GM18867 (cell line): Measurements from ENCODE around the gene TMEM31.

Experiments
- ATAC-seq: cut with Tn5 transposase; IDR thresholded peaks from one replicate; pipeline ENCODE4 v1.9.1; 2021; ENCODE audit warnings: mild to moderate bottlenecking, moderate library complexity; ENCODE audit not compliant: unreplicated experiment

TMEM31 gene, protein sequence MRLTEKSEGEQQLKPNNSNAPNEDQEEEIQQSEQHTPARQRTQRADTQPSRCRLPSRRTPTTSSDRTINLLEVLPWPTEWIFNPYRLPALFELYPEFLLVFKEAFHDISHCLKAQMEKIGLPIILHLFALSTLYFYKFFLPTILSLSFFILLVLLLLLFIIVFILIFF

DNA sequence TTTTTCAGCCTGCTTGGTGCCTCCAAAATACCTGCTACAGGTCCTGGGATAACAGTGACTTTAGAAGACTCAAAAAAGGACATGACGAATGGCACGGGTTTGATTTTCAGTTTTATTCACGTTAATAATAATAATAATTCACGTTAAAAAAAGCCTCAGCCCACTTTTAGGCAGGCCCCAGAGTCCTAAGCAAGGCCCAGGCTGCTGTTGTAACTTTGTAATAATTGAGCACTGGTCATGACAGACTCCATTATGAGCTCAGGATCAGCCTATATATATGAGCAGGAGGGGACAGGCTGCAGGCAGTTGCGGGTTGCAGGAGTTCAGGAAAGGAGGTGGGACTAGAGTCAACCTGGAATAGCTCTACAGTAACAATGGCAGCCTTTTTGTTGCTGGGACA is at the start of gene TMEM31:
TMEM31 (plus strand) TSS at position 301 of the 400 bp plus-strand sequence. CDS start 1,350 bp downstream, outside the sequence.
- no peak for ATAC-seq

DNA sequence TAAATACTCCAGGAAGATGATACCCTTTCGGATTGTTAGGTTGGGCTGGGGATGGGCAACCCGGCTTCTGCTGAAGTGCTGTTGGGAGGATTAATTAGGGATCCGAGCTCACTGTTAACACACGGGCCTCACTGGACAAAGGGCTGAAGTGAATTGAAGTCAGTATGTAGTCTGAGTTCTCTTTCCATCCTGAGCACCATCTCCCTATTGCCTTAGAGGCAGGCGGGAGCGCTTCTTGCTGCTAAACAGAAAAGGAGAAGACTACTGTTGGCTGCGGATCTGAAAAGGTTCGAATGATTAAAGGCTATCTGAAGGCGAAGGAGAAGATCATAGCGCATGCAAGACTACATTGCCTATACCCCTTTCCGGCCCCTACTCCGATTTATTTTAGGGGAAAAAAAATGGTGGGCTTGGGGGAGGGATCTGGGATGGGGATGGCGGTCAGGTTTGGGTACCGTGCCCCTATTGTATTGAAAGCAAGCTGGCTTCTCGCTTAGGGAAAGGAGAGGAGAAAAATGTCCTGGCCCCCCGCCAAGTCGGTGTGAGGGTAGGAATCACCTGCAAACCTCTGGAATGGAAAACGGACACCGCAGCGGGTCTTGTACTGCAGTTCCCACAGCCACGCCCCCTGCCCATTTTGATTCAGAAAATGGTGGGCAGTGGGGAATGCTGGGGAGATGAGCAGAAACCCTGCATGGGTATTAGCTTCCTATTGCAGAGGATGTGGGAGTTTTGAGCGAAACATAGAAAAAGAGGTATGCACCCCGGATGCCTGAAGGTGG is 46.5 kb upstream of the TMEM31 start:
- ATAC-seq = no peak

DNA sequence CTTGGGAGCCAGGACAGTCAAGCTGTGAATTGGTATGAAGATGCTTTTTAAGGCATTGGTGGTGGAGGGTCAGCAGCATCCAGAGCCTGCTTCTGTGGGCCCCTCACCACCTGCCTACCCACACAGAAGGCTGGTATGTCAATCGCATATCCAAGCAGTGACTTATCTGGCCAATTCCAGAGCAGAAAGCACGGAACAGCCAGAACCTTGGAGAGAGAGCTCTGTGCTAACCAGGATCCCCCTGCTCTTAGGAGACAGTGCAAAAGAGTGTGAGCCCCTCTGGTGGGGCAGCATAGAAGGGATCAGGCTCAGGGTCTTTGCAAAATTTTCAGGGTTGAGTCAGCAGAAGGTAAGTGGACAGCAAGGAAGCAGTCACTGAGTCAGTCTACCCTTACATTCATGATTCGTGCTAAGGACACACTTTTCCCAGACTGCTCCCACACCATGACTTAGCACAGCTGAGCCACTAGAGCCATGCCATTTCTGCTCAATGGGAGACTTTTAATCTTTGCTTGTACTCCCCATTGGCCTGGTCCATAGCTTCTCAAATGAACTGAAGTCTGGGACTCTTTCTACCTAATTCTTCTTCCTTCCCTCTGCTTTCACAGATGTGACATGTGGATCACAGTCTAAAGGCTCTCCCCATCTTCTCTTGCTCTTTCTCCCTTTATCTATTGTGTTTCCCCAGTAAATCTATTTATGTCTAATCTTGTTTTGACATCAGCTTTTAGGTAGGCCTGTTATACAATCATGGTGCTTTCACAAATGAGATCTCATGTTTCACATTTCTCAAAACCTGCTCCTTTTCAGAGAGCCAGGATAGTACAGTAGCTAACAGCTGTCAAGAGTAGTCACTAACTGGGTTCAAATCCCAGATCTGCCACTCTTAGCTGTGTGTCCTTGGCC is 44.3 kb upstream of the TMEM31 start:
- no peak for ATAC-seq

DNA sequence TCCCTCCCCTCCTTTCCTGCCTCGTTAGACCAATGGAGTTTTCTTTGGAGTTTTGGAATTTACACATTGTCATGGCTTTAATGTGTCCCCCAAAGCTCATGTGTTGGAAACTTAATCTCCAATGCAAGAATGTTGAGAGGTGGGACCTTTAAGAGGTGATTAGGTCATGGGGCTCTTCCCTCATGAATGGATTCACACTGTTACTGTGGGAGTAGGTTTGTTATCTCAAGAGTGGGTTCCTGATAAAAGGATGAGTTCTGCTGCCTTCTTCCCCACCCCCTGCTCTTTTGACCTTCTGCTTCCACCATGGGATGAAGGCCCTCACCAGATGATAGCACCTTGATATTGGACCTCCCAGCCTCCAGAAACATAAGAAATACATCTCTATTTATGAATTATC is 41.0 kb upstream of the TMEM31 start:
- no peak for ATAC-seq

DNA sequence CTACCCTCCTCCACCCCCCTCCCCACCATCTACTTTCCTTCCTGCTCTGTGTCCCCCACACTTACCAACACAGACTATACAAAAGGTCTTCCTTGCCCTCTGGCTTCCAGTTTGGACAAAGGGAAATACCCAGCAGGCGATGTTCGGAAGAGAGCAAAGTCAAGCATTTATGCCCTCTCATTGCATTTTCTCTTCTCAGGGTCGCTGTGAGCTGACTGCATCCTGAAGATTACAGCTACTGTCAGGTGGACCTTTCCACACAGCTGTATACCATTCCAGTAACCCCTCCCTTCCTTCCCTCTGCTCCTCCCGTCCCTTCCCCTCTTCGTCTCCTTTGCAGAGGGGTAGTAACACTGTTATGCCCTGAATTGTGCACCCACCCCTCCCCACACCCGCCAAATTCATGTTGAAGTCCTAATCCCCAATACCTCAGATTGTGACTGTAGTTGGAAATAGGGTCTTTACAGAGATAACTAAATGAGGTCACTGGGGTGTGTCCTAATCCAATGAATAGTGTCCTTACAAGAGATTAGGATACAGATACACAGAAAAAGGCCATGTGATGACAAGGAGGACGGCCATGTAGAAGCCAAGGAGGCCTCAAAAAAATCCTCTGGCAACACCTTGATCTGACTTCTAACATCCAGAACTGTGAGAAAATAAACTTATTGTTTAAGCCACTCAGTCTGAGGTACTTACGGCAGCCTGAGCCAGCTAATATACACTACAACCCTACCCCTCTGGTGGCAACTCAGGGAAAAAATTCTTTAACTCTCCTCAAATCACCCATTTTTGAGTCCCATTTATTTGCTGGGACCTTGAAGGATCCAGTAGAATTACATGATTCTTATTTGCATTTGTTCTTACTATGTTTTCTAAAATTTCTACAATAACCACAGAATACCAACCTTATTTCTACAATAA is 35.9 kb upstream of the TMEM31 start:
- ATAC-seq = no peak

DNA sequence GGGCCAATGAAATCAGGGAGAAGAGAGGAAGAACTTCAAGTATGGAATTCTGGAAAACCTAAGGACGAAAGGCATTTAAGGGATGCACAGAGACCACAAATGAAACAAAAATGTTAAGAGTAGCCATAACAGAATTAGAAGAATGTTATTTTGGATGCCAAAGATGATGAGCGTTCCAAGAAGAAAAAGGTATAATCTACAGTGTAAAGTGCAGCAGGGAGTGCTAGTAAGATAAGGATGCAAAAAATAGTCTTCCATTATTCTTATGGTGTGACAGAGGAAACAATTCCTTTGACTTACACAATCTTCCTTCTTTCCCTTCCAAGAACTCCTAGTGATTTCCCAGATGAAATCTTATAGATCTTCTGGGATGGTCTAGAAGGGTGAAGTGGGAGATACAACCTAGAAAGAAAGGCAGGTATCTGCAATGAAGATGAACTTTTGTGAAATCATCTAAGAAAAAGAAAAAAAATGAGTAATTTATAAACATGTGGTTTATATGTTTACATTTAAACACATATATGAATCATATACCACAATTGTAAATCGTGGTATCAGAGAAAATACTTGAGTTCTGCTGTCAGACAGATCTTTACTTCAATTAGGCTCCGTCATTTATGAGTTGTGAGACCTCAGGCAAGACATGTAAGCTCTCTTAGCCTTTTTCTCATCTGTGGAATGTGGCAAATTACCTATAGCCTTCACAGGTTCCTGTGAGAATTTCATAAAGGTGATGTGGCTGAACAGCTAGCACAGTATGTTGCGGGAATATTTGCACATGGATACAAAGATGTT is 32.3 kb upstream of the TMEM31 start:
- no peak for ATAC-seq

DNA sequence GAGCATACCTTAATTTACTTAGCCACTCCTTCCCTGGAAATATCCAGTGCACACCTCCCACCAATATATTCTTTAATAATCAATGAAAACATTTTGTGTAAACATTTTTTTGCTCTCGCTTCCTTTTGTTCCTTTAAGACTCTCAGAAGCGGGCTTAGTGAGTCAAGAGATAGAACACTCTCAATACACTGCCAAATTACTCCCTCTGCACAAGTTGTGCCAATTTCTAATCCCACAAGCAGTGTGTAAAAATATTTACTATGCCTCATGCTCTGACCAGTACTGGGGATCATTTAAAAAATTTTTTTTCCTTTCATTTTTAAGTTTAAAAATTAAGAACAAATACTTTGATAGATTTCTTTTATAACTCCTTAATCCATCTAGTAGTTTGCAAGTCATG is 29.3 kb upstream of the TMEM31 start:
- ATAC-seq = no peak

DNA sequence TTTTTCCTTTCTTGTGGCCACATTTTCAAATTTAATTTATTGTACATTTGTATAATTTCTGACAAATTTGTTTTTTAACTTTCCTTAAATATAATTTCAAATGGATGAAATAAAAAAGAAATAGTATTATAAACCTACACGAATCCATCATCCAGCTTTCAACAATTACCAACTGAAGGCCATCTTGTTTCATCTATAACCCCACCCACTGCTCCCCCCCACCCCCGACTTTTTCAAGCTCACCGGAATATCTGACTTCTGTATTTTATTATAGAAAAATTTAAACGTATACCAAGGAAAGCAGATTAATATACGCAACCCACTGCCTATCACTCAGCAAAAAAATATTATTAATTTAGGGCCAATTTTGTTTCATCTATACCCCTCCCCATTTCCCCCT is 25.3 kb upstream of the TMEM31 start:
- ATAC-seq = no peak

DNA sequence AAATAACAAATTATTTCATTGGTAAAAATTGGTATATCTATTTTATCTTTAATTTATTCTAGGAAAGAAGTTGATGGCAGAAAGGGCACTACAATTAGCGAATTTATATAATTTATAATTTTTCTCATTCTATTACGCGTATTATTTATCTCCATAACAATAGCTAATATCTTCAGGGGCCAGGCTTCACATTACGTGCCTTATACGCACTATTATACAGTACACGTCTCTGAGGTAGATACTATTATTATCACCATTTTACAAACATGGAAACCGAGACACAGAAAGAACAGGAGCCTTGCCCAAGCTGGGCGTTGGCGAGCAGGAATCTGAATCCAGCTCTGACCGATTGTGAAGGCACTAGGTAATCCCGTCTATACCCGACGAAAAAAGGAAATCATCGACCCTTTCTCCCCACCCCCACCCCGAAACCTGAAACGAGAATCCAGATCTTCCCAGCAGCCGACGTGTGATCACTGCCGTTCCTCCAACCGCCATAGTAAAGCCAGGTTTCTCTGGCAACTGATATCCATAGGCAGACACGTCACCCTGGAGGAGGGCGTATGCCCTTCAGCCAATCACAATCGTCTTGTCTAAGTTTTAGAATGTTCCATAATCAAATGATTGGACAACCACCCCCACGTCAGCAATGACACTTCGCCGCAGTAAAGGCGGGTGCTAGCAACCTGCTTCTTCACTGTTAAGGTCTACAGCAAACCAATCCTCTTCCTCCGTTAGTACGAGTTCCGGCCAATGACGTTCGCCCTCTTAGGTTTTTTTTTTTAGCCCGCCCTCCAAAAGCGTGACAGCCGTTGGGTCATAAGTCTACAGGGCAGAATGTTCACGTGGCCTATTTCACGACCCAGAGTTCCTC is 24.3 kb upstream of the TMEM31 start, which contains the start of gene MORF4L2:
MORF4L2 (minus strand) TSS at position 501 of the 874 bp plus-strand sequence. CDS start 9,672 bp downstream, outside the sequence.
- ATAC-seq = peak; percentile 90

DNA sequence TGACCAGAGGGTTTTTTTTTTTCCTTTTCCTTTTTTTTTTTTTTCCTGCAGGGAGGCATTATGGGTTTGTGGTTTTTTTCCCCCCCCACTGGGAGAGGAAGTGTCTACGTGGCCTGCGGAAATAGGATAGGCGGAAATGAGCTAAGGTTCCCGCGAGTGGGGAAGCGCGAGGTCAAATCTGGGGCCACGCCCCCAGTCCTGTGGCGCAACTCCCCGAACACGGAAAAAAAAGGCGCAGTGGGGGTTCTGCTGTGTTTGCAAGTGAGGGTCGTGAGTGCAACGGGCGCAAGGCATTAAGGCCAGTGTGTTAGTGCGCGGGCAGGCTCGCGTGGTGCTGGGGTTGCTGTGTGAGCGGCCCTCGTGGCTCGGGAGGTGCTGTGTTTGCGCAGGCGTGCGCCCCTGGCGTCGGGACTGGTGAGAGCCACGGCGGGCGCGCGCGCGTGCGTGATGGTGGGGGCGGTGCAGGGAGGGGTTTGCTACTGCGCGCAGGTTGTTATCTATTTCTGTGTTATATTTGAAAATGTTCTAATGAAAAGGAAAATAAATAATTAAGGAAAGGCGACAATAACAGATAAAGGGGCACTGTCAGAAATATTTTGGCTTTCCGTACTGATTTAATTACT is 23.5 kb upstream of the TMEM31 start:
- ATAC-seq = peak; percentile 59

DNA sequence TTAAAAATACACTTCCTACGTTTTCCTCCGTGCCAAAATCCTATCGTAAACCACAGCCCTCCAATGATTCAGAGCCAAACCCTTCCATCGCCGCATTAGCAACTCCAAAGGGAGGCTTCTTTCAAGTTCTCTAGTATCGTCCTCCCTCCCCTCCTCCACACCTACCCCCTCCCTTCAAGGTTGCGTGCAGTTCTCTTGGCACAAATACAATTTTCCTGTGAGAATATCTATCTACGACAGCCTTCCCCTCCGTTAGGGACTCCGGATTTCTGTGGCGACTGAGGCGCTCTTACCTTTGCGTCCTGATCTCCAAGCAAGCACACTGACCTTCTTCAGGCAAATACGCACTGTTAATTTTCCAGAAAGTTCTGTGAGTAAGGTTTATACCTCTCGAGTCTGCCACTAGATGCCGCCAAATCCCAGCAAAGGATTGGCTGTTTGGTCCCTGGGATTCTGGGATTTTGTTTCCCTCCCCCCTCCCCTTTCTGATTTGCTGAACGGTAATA is 23.0 kb upstream of the TMEM31 start:
- no peak for ATAC-seq

DNA sequence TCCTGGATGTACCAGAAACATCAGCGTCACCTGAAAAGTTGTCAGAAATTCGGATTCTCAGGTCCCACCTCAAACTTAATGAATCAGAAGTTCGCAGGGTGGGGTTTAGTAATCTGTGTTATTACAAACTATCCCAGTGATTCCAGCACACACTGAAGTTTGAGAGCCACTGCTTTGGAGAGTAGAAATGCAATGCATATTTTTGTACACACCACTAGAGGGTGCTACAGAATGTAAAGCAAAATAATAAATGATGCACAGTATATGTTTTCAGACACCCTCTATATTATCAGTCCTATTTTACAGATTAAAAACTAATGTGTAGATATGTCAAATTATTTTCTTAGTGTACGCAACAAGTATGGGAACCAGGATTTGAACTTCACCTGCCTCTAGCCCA is 21.8 kb upstream of the TMEM31 start:
- ATAC-seq = no peak

DNA sequence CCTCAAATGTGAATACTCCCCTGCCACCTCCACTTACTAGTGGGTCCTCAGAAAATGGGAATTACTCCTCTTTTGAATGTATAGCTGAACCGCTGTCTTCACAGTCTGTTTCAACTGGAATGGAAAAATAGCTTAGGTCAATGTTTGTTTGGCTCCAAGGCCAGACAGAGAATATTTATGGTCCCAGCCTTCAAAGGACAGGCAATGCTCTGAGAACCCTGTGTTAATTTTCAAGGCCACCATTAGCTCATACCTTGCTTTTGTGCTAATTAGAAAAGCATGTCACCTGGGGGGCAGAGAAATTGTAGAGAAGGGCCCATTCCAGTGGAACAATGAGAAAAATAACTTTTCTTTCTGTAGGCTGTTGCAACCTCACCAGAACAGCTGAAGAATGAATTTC is 19.6 kb upstream of the TMEM31 start:
- ATAC-seq = no peak

DNA sequence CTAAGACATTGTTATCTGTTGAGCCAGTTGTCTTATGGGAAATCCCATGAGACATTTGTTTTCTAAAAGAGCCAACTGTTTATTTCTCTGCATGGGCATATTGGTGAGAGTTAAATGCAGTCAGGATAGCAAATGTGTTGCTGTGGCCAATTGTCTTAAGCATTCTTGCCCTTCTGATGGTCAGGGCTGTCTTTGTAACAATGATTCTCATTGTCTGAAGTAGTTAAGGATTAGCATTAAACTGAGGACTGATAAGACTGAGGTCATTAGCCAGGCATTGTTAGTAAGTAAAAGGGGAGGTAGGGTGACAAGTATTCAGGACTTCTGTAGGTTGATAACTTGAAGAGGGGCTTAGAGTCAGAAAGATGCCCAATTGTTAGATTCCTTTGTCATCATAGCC is 13.0 kb upstream of the TMEM31 start:
- no peak for ATAC-seq

DNA sequence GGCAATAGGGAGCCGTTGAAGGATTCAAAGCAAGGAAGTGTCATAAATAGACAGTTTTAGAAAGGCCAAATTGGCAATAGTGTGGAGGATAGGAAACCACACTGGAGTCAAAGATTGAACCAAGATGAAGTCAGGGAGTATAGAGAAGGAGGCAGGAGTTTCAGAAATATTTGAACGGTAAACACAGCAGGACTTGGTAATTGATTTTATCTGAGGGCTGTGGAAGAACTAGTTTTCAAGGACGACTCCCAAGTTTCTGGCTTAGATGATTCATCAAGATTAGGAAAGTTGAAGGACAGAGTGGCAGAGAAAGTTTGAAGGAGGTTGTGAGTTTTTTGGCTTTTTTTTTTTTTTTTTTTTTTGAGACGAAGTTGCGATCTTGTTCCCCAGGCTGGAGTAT is 11.5 kb upstream of the TMEM31 start:
- no peak for ATAC-seq

DNA sequence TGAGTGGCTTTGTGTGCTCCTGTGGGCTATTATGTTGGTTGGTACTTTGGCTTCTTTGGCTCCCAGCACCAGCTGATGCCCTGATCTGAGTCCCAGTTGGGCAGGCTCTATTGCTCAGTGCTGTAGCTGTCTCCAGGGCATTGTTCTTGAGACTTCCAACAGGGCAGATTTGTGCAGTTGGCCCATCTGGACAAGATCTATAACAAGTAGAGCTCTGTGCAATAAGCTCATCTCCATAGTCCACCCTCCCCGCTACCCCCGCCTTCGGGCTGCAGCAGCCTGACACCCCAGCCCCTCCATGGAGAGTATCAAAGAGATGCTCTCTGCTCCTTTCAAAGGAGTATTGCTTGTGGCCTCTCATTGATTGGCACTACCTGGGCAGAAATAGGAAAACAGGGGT is 5.8 kb upstream of the TMEM31 start:
- ATAC-seq = no peak

DNA sequence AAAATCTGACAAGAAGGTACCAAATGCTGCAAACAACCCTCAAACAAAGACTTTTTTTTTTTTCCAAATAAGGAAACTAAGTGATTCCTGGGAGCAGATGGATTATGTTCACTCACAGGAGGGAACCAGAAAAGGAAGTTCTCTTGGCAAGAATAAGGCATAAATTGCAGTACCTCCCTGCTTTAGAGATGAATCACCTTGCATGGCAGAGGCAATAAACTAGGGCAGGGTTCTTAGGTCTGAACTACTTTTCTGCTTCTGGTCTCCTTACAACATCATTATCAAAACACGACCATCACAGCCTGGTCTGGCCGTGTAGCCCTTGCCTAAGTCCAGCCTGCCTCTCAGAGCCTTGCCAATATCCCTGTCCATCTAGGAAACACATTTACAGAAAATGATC is 6.3 kb downstream of the TMEM31 start:
- no peak for ATAC-seq

DNA sequence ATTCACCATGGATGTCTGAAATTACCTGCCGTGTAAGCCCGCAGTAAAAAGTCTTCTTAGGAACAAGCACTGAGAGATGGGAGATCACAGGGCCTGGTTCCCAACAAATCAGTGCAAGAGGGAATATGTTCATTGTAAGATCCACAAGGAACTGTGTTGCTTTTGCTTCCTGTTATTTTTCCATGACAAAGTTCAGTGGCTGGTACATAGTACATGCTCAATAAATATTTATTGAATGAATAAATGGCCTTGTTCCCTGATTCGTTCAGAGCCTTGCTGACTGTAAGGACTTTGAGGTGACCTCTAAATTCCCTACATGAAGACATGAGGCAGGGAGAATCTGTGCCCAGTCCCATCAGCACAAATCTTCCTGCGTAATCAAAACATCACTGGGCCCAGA is 7.4 kb downstream of the TMEM31 start:
- ATAC-seq = no peak
